GM19324 (cell line): ENCODE data around the gene ARFGEF3.

Source experiments
- ATAC-seq: cut with Tn5 transposase; IDR thresholded peaks from one replicate; pipeline ENCODE4 v1.9.1; 2021; ENCODE audit warnings: mild to moderate bottlenecking, moderate library complexity; ENCODE audit not compliant: unreplicated experiment, low FRiP score

ARFGEF3 gene

GRCh38 chr6:138386897-138387296, 225.2 kb downstream of the ARFGEF3 start:
- no peak for ATAC-seq

GRCh38 chr6:138387577-138388368, 226.0 kb downstream of the ARFGEF3 start:
- no peak for ATAC-seq

GRCh38 chr6:138389551-138389950, 227.8 kb downstream of the ARFGEF3 start:
- ATAC-seq = no peak
